Activated CD8-positive, alpha-beta memory T cell treated with anti-CD3 and anti-CD28 coated beads, Interleukin-2, amount 50 U/mL, for 48 hours (primary cell): ENCODE measurements around the gene PADI6.
"Not testable (repeated sequence)": the region's sequence is repeated elsewhere in the genome, so short reads cannot be mapped to it uniquely, and the experiment has no call there.

Experiments
- DNase-seq: peaks from one replicate; pipeline ENCODE4 v3.0.0-alpha.2; 2020

Gene PADI6

DNA sequence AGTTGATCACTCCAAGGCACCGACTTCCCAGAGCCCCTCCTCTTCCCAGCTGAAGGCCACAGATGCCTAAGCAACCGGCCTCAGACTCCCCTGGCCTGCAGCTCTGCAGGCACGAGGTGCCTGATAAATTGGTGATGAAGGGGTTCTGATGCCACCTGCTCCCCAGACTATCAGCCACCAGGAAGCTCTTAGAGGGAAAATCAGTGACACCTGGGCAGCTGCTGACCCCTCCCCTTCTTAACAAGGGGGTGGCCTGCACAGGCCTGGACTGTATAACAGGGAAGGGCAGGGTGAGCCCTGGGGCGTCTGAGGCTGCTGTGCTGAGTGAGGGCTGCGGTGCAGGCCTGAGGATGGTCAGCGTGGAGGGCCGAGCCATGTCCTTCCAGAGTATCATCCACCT is at the start of gene PADI6:
TSS of gene PADI6 (plus strand) at position 301 of the 400 bp plus-strand sequence. CDS start at position 351, 50 bp downstream.
- no peak for DNase-seq

- DNase-seq, result no peak
Measured at GRCh38 chr1:17328855-17329254, 43.1 kb upstream of the PADI6 start.

- no peak for DNase-seq
Measured at GRCh38 chr1:17329610-17330009, 42.4 kb upstream of the PADI6 start.

DNA sequence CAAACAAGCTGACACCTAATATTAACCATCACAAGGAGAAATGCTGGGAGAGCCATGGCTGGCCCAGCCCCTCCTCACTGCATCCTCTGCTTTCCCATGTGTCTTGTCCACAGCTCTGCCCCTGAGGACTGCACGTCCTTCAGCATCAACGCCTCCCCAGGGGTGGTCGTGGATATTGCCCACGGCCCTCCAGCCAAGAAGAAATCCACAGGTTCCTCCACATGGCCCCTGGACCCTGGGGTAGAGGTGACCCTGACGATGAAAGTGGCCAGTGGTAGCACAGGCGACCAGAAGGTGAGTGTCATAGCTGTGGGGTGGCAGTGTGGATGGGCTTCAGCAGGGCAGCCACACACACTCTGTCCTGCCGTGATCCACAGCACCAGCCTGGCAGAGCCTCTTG is 41.1 kb upstream of the PADI6 start:
- DNase-seq, result no peak

DNA sequence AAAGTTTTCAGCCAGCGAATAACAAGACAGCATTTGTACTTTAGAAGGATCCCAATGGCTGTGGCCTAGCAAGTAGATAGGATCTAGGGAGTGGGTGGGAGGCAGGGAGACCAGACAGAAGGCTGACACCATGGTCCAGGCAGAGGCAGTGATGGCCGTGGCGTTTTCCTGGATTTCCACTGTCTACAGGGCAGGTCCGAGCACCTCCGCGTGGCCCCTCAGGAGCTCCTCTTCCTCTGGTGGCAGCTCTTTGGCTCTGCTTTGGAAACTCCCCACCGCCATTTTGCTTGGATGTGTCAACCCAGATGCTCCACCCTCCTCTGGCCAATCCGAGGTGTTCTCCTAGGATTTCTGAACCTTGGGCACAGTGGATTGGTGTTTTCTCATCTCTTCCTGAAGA is 38.9 kb upstream of the PADI6 start:
- DNase-seq, result no peak

DNA sequence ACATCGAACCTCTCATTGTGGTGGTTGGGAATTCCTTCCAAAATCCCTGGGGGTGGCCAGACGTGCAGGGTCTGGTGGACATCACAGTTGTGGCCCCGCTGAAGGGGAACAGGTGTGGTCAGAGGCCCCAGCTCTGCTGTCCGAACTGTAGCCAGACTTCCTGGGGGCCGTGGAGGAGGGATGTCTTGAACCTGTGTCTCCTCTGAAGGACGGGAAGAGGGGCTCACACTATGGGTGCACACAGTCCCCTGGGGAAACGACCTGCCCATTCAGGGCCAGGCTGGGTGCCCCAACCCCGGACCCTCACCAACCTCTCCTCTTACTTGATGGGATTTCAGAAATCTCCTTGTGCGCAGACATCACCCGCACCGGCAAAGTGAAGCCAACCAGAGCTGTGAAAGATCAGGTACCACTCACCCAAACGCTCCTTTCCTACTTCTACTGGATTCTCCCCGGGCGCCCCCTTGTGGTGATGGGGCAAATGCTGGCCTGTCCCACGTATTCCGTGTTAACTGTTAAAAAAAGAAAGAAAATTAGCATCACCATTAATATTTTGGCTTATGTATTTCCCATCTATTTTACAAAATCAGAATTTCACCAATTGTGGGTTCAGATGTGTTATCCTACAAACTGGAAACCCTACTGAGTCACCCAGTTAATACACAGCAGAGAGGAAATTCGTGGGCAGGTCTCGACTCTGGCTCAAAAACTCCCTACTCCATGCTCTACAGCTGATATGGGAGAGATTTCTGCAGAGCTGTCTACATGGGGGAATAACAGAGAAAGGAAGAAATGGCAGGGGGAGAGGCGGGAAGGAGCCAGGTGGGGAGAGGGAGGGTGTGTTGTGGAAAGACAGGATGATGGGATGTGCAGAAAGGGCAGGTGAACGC is 35.9 kb upstream of the PADI6 start:
- peak; percentile 91 for DNase-seq

DNA sequence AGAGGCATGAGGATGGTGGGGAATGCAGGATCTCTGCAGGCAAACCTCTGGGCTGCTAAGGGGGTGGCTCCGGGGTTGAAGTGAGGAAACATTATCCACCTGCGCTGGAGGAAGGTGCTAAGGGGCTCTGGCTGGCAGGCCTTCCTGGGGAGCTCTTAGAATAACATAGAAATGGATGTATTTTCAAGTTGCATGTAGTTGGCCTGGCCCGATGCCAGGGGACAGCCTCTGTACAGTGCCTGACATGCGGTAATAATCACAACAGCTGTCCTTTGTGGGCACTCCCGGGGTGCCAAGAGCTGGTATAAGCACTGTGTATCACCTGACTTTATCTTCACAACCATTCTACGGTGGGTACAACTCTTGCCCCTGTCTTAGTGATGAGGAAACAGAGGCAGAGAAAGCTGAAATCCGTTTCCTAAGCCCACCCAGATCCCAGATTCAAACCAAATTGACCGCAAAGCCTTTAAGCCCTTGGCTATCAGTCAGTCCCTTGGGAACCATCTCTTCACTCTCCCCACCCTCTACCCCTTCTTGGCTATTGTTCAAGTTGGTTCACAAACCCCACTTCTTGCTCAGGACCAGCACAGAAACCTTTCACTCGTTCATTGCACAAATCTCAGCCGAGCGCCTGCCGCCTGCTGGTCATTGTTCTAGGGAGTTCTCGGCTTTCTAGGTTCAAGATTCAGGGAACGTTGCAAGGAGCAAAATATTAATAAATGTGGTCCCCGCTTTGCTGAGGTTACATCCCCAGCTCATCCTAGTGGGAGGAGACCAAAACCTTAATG is 33.1 kb upstream of the PADI6 start:
- DNase-seq, result no peak

- DNase-seq, result no peak
Measured at GRCh38 chr1:17339521-17339920, 32.5 kb upstream of the PADI6 start.

DNA sequence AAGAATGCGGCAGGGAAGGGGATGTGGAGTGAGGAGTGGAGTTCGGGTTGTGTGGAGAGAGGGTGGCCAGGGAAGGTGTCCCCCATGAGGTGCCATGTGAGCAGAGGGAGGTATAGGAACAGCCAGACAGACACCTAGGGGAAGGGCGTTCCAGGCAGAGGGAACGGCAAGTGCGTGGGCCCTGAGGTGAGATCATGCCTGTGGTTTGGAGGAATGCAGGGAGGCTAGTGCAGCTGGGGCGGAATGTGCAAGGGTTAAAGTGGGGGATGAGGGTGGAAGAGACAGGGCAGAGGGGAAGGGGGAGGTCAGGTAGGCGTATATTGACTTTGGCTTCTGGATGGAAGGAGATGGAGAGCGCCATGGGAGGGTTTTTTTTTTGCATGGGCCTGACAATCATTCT is 31.6 kb upstream of the PADI6 start:
- DNase-seq, result no peak

GRCh38 chr1:17342014-17342441 is 30.0 kb upstream of the PADI6 start:
- DNase-seq, result no peak

DNA sequence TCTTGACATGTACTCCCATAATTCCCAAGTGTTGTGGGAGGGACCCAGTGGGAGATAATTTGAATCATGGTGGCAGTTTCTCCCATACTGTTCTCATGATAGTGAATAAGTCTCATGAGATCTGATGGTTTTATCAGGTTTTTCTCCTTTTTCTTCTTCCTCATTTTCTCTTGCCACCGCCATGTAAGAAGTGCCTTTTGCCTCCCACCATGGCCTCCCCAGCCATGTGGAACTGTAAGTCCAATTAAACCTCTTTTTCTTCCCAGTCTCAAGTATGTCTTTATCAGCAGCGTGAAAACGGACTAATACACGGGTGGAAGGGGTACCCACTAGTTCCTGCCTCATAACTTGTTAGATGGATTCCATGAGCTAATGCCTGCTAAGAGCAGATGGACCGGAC is 26.5 kb upstream of the PADI6 start:
- not testable (repeated sequence) for DNase-seq

GRCh38 chr1:17346046-17346789 is 25.8 kb upstream of the PADI6 start:
- DNase-seq, result no peak

DNA sequence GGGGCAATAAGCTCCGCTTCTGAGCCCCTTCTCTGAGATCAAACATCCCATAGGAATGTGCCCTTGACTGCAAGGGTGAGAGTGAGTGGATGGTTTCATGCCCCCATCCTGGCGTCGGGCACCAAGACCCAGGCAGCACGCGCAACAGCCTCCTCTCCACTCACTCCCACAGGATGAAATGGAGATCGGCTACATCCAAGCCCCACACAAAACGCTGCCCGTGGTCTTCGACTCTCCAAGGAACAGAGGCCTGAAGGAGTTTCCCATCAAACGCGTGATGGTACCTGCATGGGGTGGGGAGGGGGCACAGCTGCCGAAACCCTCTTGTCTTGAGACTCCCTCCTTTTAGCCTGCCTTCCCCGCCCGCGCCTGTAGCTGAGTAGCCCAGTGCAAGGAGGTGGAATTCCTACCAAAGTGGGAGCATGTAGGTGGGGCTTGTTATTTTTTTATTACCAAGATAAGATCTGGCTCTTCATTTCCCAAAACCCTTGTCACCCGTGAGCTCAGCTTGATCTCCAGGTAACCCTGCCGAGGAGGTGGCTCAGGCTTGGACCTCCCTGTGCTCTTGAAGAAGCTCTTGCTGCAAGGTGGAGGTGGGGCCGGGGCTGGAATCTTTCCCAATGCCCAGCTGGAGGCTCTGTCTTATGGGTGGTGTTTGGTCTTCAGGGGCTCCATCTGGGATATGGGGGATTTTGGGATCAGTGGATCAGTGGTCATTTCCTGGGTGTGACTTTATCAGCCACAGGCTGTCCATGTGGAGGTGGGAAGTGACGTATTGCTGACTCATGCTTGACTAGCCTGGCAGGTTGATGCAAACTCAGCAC is 24.0 kb upstream of the PADI6 start:
- no peak for DNase-seq

GRCh38 chr1:17348593-17349234 is 23.3 kb upstream of the PADI6 start:
- DNase-seq, result no peak

DNA sequence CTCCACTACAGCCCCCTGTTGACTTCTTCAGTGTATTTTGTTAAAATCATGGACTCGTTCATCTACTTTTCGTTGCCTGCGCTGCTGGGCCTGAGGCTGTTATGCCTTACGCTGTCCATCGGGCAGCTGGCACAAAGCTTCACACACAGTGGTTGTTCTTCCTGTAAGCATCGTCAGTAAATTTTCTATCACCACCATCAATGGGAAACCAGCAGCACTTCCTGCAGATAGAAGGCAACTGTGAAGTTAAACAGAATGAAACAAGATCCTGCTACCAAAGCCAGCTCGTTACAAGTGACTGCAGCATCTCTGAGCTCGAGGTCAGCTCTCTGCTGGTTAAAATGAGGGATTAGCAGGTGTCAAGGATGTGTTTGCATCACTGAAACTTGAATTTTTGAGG is 21.9 kb upstream of the PADI6 start:
- no peak for DNase-seq

DNA sequence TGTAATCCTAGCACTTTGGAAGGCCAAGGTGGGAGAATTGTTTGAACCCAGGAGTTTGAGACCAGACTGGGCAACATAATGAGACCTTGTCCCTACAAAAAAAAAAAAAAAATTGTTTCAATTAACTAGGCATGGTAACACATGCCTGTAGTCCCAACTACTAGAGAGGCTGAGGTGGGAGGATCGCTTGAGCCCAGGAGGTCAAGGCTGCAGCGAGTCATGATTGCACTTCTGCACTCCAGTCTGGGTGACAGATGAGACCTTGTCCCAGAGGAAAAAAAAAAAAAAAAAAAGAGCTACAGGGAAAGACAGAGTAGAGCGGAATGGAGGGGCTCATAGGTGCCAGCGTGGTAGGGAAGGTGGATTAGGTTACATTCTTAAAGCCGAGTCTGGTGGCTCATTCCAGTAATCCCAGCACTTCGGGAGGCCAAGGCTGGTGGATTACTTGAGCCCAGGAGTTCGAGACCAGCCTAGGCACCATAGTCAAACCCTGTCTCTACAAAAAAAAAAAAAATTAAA is 21.0 kb upstream of the PADI6 start:
- DNase-seq, result no peak

GRCh38 chr1:17351598-17352324 is 20.2 kb upstream of the PADI6 start:
- no peak for DNase-seq

GRCh38 chr1:17352419-17352909 is 19.5 kb upstream of the PADI6 start:
- no peak for DNase-seq

DNA sequence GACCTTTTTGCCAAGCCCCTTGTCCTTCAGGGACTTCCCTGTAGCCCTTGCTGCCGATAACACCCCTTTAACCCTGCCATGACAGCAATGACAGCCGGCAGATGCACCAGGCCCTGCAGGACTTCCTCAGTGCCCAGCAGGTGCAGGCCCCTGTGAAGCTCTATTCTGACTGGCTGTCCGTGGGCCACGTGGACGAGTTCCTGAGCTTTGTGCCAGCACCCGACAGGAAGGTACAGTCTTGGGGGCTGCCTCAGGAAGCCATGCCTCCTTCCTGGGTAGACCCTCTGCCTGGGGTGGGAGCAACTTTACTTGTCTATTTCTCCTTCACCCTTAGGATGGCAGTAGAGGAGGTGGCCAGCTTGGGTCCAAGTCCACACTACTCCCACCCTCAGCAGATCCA is 16.1 kb upstream of the PADI6 start:
- DNase-seq, result peak; percentile 68

- peak; percentile 62 for DNase-seq
Measured at GRCh38 chr1:17356387-17357026, 15.5 kb upstream of the PADI6 start.
